OCI-LY3 (cell line): ENCODE measurements around the gene BRK1.

Source experiments
- H2AFZ ChIP-seq: fragments of 200-600, 300-600 bp; shearing (Covaris generic); 2 replicates; pipeline ENCODE4 v1.6.0; 2014; ENCODE audit warnings: antibody characterized with exemption, low read depth, low read length
- H3K27ac ChIP-seq: fragments of 200-600, 300-600 bp; sonication (generic); 2 replicates; pipeline ENCODE4 v1.5.1; 2014; ENCODE audit warnings: mild to moderate bottlenecking, low read length, moderate library complexity, mixed read lengths
- H3K27me3 ChIP-seq: fragments of 200-600, 300-600 bp; sonication (generic); 2 replicates; pipeline ENCODE4 v1.6.1; 2014; ENCODE audit warnings: low read depth, low read length, mixed read lengths
- H3K36me3 ChIP-seq: fragments of 200-600, 300-600 bp; sonication (generic); replicated peaks from 2 replicates; pipeline ENCODE3; 2014; ENCODE audit warnings: low read depth, low read length, mixed read lengths
- H3K4me1 ChIP-seq: fragments of 300-600, 200-600 bp; sonication (generic); 2 replicates; pipeline ENCODE4 v1.6.1; 2014; ENCODE audit warnings: low read length, mixed read lengths
- H3K4me2 ChIP-seq: fragments of 200-600, 300-600 bp; sonication (generic); 2 replicates; pipeline ENCODE4 v1.6.1; 2014; ENCODE audit warnings: low read length, mixed read lengths
- H3K4me3 ChIP-seq: fragments of 300-600, 200-600 bp; sonication (generic); 2 replicates; pipeline ENCODE4 v1.5.1; 2014; ENCODE audit warnings: antibody characterized with exemption, mild to moderate bottlenecking, low read length, moderate library complexity
- H3K79me2 ChIP-seq: fragments of 300-600, 200-600 bp; shearing (Covaris generic); 2 replicates; pipeline ENCODE4 v1.6.1; 2014; ENCODE audit warnings: mild to moderate bottlenecking, low read length, mixed read lengths
- H3K9ac ChIP-seq: fragments of 300-600, 200-600 bp; shearing (Covaris generic); 2 replicates; pipeline ENCODE4 v1.6.0; 2014; ENCODE audit warnings: mild to moderate bottlenecking, low read length, moderate library complexity
- H3K9me3 ChIP-seq: fragments of 200-600, 300-600 bp; shearing (Covaris generic); 2 replicates; pipeline ENCODE4 v1.6.1; 2014; ENCODE audit warnings: low read length, mixed read lengths; ENCODE audit not compliant: insufficient read depth
- H4K20me1 ChIP-seq: fragments of 200-600, 300-600 bp; sonication (generic); 2 replicates; pipeline ENCODE4 v1.6.1; 2016; ENCODE audit warnings: low read length, mixed read lengths; ENCODE audit not compliant: insufficient read depth
- EZH2phosphoT487 ChIP-seq: fragments of 200-600 bp; shearing (Covaris generic); IDR thresholded peaks from 2 replicates; pipeline ENCODE4 v1.6.1; 2018; ENCODE audit warnings: antibody characterized with exemption, mixed run types, low read depth
- TF ChIP-seq, protein P1 (sequence below): fragments of 200-600, 300-600 bp; sonication (generic); IDR thresholded peaks from 2 replicates; pipeline ENCODE4 v1.5.1; 2014; ENCODE audit warnings: antibody characterized with exemption, low read length, low read depth

Gene BRK1

GRCh38 chr3:10164546-10165393, 49.3 kb downstream of the BRK1 start, which contains the start of gene IRAK2:
Gene IRAK2, plus strand, starts transcription at chr3:10164919. Its CDS starts 36 bp downstream, at chr3:10164955.
- Histone ChIP-seq H3K9ac (no peak within 1 kb of the TSS; the same call in 1 of the 2 replicates), H3K79me2 (no peaks in the 10 kb centered on the region), H3K27me3 (no peaks in the 10 kb centered on the region), H4K20me1 (no peaks in the 10 kb centered on the region), H2AFZ (peak within 1 kb of the TSS; percentile 83; the same call in 1 of the 2 replicates), H3K36me3 (no peaks in the 10 kb centered on the region), H3K9me3 (no peaks in the 10 kb centered on the region), H3K4me3 (peak within 1 kb of the TSS; percentile 81), H3K27ac (no peak within 1 kb of the TSS), H3K4me1 (peaks cover 7% of the 10 kb centered on the region), H3K4me2 (peak within 1 kb of the TSS; percentile 71)
- TF ChIP-seq EZH2phosphoT487: no peak
- TF ChIP-seq, protein P1, sequence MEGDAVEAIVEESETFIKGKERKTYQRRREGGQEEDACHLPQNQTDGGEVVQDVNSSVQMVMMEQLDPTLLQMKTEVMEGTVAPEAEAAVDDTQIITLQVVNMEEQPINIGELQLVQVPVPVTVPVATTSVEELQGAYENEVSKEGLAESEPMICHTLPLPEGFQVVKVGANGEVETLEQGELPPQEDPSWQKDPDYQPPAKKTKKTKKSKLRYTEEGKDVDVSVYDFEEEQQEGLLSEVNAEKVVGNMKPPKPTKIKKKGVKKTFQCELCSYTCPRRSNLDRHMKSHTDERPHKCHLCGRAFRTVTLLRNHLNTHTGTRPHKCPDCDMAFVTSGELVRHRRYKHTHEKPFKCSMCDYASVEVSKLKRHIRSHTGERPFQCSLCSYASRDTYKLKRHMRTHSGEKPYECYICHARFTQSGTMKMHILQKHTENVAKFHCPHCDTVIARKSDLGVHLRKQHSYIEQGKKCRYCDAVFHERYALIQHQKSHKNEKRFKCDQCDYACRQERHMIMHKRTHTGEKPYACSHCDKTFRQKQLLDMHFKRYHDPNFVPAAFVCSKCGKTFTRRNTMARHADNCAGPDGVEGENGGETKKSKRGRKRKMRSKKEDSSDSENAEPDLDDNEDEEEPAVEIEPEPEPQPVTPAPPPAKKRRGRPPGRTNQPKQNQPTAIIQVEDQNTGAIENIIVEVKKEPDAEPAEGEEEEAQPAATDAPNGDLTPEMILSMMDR: peak; percentile 35; the same call in 1 of the 2 replicates

DNA sequence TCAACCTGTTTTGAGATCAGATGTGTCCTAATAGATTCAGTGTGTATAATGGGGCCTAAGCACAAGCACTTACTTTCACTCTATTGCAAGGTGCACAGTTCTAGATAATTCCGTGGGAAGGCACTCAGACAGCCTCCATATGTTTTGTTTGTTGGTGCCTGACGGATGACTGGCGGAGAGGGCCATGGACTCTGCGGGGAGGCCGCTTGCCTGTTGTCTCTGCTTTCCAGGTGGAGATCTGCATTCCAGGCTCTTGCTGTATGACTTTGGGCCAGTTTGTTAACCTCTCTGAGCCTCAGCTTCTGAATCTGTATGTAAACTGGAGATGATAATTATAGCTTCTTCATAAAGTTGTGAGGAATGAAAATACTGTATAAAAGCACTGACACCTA, 50.7 kb downstream of the BRK1 start:
- Histone ChIP-seq H3K4me1 (peaks cover 7% of the 10 kb centered on the region), H3K9me3 (peaks cover 3% of the 10 kb centered on the region; the same call in 1 of the 2 replicates), H3K4me3 (no peak overlapping the region), H3K27me3 (no peaks in the 10 kb centered on the region), H3K36me3 (no peaks in the 10 kb centered on the region), H3K27ac (no peak overlapping the region), H4K20me1 (no peaks in the 10 kb centered on the region), H3K9ac (no peak overlapping the region), H3K4me2 (no peak overlapping the region), H2AFZ (no peak overlapping the region), H3K79me2 (no peaks in the 10 kb centered on the region)
- TF ChIP-seq EZH2phosphoT487: no peak
- TF ChIP-seq, protein P1: no peak

DNA sequence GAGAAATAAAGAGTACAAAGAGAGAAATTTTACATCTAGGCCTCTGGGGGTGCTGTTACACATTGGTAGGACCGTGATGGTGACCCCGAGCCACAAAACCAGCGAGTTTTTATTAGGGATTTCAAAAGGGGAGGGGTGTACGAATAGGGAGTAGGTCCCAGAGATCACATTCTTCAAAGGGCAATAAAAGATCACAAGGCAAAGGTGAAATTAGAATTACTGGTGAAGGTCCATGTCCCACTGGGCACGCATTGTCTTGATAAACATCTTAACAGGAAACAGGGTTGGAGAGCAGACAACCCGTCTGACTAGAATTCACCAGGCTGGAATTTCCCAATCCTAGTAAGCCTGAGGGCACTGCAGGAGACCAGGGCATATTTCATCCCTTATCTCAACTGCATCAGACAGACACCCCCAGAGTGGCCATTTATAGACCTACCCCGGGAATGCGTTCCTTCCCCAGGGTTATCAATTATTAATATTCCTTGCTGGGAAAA, 53.6 kb downstream of the BRK1 start:
- no peak overlapping the region for H3K4me3 ChIP-seq

More for the DNA sequence above, 53.6 kb downstream of the BRK1 start:
- H3K9ac ChIP-seq: no peak overlapping the region
- no peaks in the 10 kb centered on the region for H3K36me3 ChIP-seq
- TF ChIP-seq EZH2phosphoT487: no peak
- TF ChIP-seq, protein P1: 0 out of 2 replicates have a peak, but pooled peaks have one; percentile 11
- H3K27me3 ChIP-seq: no peaks in the 10 kb centered on the region
- no peak overlapping the region for H3K27ac ChIP-seq
- peaks cover 3% of the 10 kb centered on the region; the same call in 1 of the 2 replicates for H3K9me3 ChIP-seq
- no peak overlapping the region for H3K4me2 ChIP-seq
- no peaks in the 10 kb centered on the region for H3K79me2 ChIP-seq
- H4K20me1 ChIP-seq: no peaks in the 10 kb centered on the region
- H3K4me1 ChIP-seq: no peaks in the 10 kb centered on the region
- H2AFZ ChIP-seq: no peak overlapping the region
